Measurements from ENCODE around the gene YRDC. TPM values are rescaled to one million over a fixed set of nuclear protein-coding genes. Genes with fewer than 3 reads are reported as not detected.

YRDC gene
- total RNA-seq, 1 experiment from 2014 or later, result 24.6 TPM

DNA sequence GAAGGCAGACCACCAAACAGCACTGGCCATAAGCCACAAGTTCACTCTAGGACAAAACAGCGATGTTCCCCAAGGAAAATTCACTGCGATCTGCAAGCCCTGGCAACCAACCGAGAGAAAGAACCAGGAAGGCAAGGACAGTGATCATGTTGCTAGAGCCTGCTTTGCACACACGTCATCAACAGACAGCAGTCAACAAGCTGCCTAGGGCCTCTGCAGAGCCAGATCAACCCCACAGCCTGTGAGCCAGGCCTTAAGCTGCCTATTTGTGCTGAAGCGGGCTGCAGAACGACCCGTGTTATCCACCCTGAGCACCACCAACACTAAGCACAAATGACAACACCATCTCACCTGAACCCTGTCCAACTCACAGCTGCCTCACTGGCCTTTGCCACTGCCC, 6.2 kb upstream of the YRDC start:
- no peaks in the 10 kb centered on the region; the same call in 1 of the 2 replicates for H3K36me3 Mint-ChIP-seq
- no peak for ATAC-seq
- no peak for DNase-seq (ENCODE audit: low spot score)
- ChIA-PET CTCF (no interaction called here), POLR2A (no interaction called here)
- no peaks in the 10 kb centered on the region for H3K9me3 Mint-ChIP-seq
- peak overlapping the region; percentile 45; the same call in 1 of the 2 replicates for H3K27ac Mint-ChIP-seq
- no peak overlapping the region for H3K4me3 Mint-ChIP-seq
- H3K27me3 Mint-ChIP-seq (ENCODE audit: low read depth), result no peaks in the 10 kb centered on the region
- H3K4me1 Mint-ChIP-seq, result peaks cover 4% of the 10 kb centered on the region; the same call in 1 of the 2 replicates
- TF ChIP-seq ZNF121 (CRISPR knock-in tag; IDR thresholded peaks at IDR 0.05), result no peak
- TF ChIP-seq, protein P1, sequence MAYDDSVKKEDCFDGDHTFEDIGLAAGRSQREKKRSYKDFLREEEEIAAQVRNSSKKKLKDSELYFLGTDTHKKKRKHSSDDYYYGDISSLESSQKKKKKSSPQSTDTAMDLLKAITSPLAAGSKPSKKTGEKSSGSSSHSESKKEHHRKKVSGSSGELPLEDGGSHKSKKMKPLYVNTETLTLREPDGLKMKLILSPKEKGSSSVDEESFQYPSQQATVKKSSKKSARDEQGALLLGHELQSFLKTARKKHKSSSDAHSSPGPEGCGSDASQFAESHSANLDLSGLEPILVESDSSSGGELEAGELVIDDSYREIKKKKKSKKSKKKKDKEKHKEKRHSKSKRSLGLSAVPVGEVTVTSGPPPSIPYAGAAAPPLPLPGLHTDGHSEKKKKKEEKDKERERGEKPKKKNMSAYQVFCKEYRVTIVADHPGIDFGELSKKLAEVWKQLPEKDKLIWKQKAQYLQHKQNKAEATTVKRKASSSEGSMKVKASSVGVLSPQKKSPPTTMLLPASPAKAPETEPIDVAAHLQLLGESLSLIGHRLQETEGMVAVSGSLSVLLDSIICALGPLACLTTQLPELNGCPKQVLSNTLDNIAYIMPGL (CRISPR knock-in tag; IDR thresholded peaks at IDR 0.05), result no peak
- TF ChIP-seq, protein P2, sequence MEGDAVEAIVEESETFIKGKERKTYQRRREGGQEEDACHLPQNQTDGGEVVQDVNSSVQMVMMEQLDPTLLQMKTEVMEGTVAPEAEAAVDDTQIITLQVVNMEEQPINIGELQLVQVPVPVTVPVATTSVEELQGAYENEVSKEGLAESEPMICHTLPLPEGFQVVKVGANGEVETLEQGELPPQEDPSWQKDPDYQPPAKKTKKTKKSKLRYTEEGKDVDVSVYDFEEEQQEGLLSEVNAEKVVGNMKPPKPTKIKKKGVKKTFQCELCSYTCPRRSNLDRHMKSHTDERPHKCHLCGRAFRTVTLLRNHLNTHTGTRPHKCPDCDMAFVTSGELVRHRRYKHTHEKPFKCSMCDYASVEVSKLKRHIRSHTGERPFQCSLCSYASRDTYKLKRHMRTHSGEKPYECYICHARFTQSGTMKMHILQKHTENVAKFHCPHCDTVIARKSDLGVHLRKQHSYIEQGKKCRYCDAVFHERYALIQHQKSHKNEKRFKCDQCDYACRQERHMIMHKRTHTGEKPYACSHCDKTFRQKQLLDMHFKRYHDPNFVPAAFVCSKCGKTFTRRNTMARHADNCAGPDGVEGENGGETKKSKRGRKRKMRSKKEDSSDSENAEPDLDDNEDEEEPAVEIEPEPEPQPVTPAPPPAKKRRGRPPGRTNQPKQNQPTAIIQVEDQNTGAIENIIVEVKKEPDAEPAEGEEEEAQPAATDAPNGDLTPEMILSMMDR (IDR thresholded peaks at IDR 0.05), result no peak
- TF ChIP-seq ZNF263 (CRISPR knock-in tag; IDR thresholded peaks at IDR 0.05; ENCODE audit: low read depth), result no peak
- TF ChIP-seq, protein P3, sequence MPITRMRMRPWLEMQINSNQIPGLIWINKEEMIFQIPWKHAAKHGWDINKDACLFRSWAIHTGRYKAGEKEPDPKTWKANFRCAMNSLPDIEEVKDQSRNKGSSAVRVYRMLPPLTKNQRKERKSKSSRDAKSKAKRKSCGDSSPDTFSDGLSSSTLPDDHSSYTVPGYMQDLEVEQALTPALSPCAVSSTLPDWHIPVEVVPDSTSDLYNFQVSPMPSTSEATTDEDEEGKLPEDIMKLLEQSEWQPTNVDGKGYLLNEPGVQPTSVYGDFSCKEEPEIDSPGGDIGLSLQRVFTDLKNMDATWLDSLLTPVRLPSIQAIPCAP (CRISPR knock-in tag; IDR thresholded peaks at IDR 0.05), result no peak
- no peak for TF ChIP-seq NFE2L1 (CRISPR knock-in tag; IDR thresholded peaks at IDR 0.05)
- TF ChIP-seq, protein P4, sequence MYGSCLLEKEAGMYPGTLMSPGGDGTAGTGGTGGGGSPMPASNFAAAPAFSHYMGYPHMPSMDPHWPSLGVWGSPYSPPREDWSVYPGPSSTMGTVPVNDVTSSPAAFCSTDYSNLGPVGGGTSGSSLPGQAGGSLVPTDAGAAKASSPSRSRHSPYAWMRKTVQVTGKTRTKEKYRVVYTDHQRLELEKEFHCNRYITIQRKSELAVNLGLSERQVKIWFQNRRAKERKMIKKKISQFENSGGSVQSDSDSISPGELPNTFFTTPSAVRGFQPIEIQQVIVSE (CRISPR knock-in tag; IDR thresholded peaks at IDR 0.05; ENCODE audit: borderline replicate concordance), result no peak
- TF ChIP-seq, protein P5, sequence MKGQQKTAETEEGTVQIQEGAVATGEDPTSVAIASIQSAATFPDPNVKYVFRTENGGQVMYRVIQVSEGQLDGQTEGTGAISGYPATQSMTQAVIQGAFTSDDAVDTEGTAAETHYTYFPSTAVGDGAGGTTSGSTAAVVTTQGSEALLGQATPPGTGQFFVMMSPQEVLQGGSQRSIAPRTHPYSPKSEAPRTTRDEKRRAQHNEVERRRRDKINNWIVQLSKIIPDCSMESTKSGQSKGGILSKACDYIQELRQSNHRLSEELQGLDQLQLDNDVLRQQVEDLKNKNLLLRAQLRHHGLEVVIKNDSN (CRISPR knock-in tag; IDR thresholded peaks at IDR 0.05), result no peak
- TF ChIP-seq TEAD4 (CRISPR knock-in tag; IDR thresholded peaks at IDR 0.05), result no peak

DNA sequence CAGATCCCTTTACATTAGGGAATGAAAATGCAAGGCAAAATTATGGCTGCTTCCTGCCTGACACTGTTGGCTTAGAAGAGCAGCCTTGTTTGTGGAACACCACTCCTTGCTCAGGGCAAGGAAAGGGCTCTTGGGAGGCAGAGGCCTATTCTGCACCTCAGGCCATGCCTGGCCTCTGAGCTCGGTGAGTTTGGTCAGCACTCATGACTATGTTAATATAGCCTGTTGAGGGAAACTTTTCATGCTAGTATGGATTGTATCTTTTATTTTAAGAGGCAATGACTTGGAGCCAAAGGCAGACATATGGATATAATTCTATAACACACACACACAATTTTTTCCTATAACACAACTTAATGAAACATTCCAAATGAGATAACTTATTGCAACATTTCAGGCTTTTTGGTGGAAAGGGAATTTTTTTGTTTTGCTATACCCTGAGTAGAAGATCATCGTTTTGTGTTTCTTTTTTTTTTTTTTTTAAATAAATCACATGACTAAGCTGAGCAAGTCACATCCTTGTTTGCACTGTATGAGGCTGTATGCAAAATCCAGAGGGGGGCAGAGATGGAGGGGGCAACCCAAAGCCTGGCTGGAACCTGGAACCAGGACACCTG, 5.6 kb upstream of the YRDC start:
- Mint-ChIP-seq H3K4me3 (no peak overlapping the region), H3K4me1 (peaks cover 8% of the 10 kb centered on the region; the same call in 1 of the 2 replicates), H3K36me3 (no peaks in the 10 kb centered on the region; the same call in 1 of the 2 replicates), H3K27me3 (ENCODE audit: low read depth) (no peaks in the 10 kb centered on the region), H3K27ac (no peak overlapping the region), H3K9me3 (no peaks in the 10 kb centered on the region)
- POLR2A ChIA-PET, result no interaction called here
- TF ChIP-seq GRHL2 (CRISPR knock-in tag; IDR thresholded peaks at IDR 0.05; ENCODE audit: insufficient replicate concordance, severe bottlenecking) (no peak), NFYB (CRISPR knock-in tag; conservative IDR thresholded peaks at IDR 0.05; ENCODE audit: low read depth) (no peak), IRF2 (CRISPR knock-in tag; IDR thresholded peaks at IDR 0.05; ENCODE audit: borderline replicate concordance, low read depth) (no peak), ZNF423 (CRISPR knock-in tag; IDR thresholded peaks at IDR 0.05) (no peak), SMAD3 (CRISPR knock-in tag; IDR thresholded peaks at IDR 0.05; ENCODE audit: borderline replicate concordance) (no peak), ZNF396 (CRISPR knock-in tag; IDR thresholded peaks at IDR 0.05; ENCODE audit: borderline replicate concordance) (no peak), PRRX2 (CRISPR knock-in tag; IDR thresholded peaks at IDR 0.05) (no peak), MXD4 (CRISPR knock-in tag; IDR thresholded peaks at IDR 0.05; ENCODE audit: borderline replicate concordance) (no peak), FOXP1 (CRISPR knock-in tag; IDR thresholded peaks at IDR 0.05; ENCODE audit: borderline replicate concordance) (no peak)
- TF ChIP-seq, protein P6, sequence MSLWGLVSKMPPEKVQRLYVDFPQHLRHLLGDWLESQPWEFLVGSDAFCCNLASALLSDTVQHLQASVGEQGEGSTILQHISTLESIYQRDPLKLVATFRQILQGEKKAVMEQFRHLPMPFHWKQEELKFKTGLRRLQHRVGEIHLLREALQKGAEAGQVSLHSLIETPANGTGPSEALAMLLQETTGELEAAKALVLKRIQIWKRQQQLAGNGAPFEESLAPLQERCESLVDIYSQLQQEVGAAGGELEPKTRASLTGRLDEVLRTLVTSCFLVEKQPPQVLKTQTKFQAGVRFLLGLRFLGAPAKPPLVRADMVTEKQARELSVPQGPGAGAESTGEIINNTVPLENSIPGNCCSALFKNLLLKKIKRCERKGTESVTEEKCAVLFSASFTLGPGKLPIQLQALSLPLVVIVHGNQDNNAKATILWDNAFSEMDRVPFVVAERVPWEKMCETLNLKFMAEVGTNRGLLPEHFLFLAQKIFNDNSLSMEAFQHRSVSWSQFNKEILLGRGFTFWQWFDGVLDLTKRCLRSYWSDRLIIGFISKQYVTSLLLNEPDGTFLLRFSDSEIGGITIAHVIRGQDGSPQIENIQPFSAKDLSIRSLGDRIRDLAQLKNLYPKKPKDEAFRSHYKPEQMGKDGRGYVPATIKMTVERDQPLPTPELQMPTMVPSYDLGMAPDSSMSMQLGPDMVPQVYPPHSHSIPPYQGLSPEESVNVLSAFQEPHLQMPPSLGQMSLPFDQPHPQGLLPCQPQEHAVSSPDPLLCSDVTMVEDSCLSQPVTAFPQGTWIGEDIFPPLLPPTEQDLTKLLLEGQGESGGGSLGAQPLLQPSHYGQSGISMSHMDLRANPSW (CRISPR knock-in tag; conservative IDR thresholded peaks at IDR 0.05; ENCODE audit: low read depth), result no peak
- TF ChIP-seq, protein P7, sequence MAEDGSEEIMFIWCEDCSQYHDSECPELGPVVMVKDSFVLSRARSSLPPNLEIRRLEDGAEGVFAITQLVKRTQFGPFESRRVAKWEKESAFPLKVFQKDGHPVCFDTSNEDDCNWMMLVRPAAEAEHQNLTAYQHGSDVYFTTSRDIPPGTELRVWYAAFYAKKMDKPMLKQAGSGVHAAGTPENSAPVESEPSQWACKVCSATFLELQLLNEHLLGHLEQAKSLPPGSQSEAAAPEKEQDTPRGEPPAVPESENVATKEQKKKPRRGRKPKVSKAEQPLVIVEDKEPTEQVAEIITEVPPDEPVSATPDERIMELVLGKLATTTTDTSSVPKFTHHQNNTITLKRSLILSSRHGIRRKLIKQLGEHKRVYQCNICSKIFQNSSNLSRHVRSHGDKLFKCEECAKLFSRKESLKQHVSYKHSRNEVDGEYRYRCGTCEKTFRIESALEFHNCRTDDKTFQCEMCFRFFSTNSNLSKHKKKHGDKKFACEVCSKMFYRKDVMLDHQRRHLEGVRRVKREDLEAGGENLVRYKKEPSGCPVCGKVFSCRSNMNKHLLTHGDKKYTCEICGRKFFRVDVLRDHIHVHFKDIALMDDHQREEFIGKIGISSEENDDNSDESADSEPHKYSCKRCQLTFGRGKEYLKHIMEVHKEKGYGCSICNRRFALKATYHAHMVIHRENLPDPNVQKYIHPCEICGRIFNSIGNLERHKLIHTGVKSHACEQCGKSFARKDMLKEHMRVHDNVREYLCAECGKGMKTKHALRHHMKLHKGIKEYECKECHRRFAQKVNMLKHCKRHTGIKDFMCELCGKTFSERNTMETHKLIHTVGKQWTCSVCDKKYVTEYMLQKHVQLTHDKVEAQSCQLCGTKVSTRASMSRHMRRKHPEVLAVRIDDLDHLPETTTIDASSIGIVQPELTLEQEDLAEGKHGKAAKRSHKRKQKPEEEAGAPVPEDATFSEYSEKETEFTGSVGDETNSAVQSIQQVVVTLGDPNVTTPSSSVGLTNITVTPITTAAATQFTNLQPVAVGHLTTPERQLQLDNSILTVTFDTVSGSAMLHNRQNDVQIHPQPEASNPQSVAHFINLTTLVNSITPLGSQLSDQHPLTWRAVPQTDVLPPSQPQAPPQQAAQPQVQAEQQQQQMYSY (CRISPR knock-in tag; IDR thresholded peaks at IDR 0.05), result no peak
- CTCF ChIA-PET, result no interaction called here
- no peak for ATAC-seq
- no peak for DNase-seq (ENCODE audit: low spot score)
